Metanephros (tissue), 1 donor: Measurements from ENCODE around the gene ENDOD1. TPM values are rescaled to one million over a fixed set of nuclear protein-coding genes. Genes with fewer than 3 reads are reported as not detected.

ENCODE experiments used
- total RNA-seq: library from RNA; depleted of rRNA; stranded (reverse); fragments of >200 nt; gene quantifications from one replicate; pipeline ENCODE4 v1.2.3, GENCODE V29; 2014

Gene ENDOD1, protein sequence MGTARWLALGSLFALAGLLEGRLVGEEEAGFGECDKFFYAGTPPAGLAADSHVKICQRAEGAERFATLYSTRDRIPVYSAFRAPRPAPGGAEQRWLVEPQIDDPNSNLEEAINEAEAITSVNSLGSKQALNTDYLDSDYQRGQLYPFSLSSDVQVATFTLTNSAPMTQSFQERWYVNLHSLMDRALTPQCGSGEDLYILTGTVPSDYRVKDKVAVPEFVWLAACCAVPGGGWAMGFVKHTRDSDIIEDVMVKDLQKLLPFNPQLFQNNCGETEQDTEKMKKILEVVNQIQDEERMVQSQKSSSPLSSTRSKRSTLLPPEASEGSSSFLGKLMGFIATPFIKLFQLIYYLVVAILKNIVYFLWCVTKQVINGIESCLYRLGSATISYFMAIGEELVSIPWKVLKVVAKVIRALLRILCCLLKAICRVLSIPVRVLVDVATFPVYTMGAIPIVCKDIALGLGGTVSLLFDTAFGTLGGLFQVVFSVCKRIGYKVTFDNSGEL
- total RNA-seq: 35.7 TPM

GRCh38 chr11:95089620-95090542 lies at the start of gene ENDOD1:
ENDOD1 (plus strand) TSS chr11:95089846; CDS start chr11:95089928, 82 bp downstream.

DNA sequence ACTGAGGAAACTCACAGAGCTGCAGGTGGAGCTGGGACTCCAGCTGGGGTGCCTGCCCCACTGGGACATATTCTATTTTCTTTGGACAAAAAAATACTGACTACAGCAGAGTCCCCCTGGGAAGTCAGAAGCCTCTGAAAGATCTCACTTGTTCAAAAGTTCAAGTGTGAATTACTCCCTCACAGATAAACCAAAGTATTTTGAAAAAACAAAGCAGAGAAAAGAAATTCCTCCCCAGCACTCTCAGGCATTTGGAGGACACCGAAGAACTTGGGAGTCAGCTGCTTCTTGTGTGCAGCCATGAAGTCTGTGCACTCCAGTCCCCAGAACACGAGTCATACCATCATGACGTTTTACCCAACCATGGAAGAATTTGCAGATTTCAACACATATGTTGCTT lies 40.5 kb upstream of the ENDOD1 start, which contains the start of gene KDM4F:
KDM4F (plus strand) TSS at position 301 of the 400 bp plus-strand sequence.

DNA sequence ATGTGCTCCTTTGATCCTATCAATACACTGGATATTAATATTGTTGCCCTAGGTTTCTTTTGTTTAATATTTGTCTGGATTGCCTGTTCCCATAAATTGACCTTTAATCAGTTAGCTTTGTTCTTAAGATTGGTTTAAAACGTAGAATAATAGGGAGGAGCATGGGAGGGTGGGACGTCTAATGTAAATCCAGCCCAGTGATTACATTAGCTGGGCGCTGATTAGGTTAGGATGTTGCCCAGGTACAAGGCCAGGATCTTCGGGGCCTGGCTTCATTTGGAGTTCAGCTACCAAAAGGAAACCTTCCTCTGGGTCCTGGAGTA lies 23.0 kb upstream of the ENDOD1 start, which contains the start of gene SRSF8:
SRSF8 (plus strand) TSS at position 204 of the 323 bp plus-strand sequence. CDS start 308 bp downstream, outside the sequence.

Other genes with a start within 250 kb of the ENDOD1 start
- gene CWC15, start 116.3 kb upstream of the ENDOD1 start, total RNA-seq: 42.7 TPM
- 2.6 TPM for gene KDM4D, start 116.1 kb upstream of the ENDOD1 start, total RNA-seq
- gene KDM4E, start 64.6 kb upstream of the ENDOD1 start, total RNA-seq: not detected
- not detected for gene KDM4F, start 40.4 kb upstream of the ENDOD1 start, total RNA-seq
- gene SRSF8, start 22.9 kb upstream of the ENDOD1 start, total RNA-seq: 31.8 TPM
- gene SESN3, start 141.4 kb downstream of the ENDOD1 start, total RNA-seq: 77.1 TPM